GM12891 (cell line): ENCODE results near the gene GAPT.

Experiments used
- POLR2A ChIP-seq: IDR thresholded peaks from 2 replicates; pipeline ENCODE4 v1.6.1; 2011; ENCODE audit warnings: low read depth, low read length, control low read depth
- POU2F2 ChIP-seq: IDR thresholded peaks from 2 replicates; pipeline ENCODE4 v1.6.1; 2011; ENCODE audit warnings: low read depth, mild to moderate bottlenecking, control low read depth, low read length, moderate library complexity

DNA sequence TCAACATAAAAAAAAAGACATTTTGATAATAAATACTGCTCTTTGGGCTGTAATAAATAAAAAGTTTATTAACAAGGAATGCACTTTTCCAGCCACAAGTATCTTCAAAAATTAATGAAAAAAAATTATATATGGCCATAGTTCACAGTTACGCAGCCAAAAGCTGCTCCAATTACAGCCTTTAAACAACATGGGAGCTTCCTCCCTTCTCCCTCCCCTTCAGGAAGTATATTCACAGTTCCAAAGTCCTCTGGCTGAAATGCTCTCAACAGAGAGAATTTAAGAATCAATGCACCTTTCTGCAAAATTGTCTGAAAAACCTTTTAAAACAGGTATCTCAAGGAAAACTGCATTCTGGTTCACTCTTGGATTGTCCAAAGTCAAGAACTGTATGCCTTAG lies 37.2 kb upstream of the GAPT start:
- no peak for TF ChIP-seq POLR2A
- TF ChIP-seq POU2F2: no peak
